Small intestine (tissue), 7 donors: Measurements from ENCODE around the gene GPR6. TPM values are rescaled to one million over a fixed set of nuclear protein-coding genes. Genes with fewer than 3 reads are reported as not detected.

Experiments used
- DNase-seq, 2 donors: peaks; one replicate each; pipeline versions ENCODE4 v3.0.0 to v3.0.0-alpha.2; 2013
- FAIRE-seq: peaks from 2 replicates; lab custom pipeline; 2012; peaks lifted over from hg19 to GRCh38; lab: Jason Lieb, UNC
- H3K27ac ChIP-seq, 3 donors: one replicate each; pipeline ENCODE4 v1.5.1; 2013; ENCODE audit warnings: low read length in 2 of 3, mild to moderate bottlenecking in 2 of 3, control low read depth in 1 of 3, inconsistent platforms in 1 of 3, low read depth in 1 of 3, moderate library complexity in 1 of 3
- H3K27me3 ChIP-seq, 3 donors: one replicate each; pipeline ENCODE4 v1.6.1; 2013; ENCODE audit warnings: low read length in 3 of 3, inconsistent platforms in 1 of 3; ENCODE audit not compliant: control insufficient read depth in 3 of 3, insufficient read depth in 3 of 3
- H3K36me3 ChIP-seq, 3 donors: one replicate each; pipeline ENCODE4 v1.6.1; 2013; ENCODE audit warnings: low read length in 3 of 3, inconsistent platforms in 1 of 3, low read depth in 1 of 3, mild to moderate bottlenecking in 1 of 3, moderate library complexity in 1 of 3; ENCODE audit not compliant: control insufficient read depth in 3 of 3, insufficient read depth in 2 of 3
- H3K4me1 ChIP-seq, 3 donors: one replicate each; pipeline ENCODE4 v1.6.1; 2013; ENCODE audit warnings: low read length in 2 of 3, inconsistent platforms in 1 of 3, low read depth in 1 of 3, mild to moderate bottlenecking in 1 of 3, moderate library complexity in 1 of 3; ENCODE audit not compliant: control insufficient read depth in 3 of 3, insufficient read depth in 2 of 3
- H3K4me3 ChIP-seq, 3 donors: one replicate each; pipeline ENCODE4 v1.5.1; 2013; ENCODE audit warnings: low read length in 3 of 3, control low read depth in 1 of 3, inconsistent platforms in 1 of 3, low read depth in 1 of 3, mild to moderate bottlenecking in 1 of 3, moderate library complexity in 1 of 3
- H3K9me3 ChIP-seq, 2 donors: one replicate each; pipeline ENCODE4 v1.6.1; 2013; ENCODE audit warnings: low read depth in 1 of 2, low read length in 1 of 2; ENCODE audit not compliant: control insufficient read depth in 2 of 2, insufficient read depth in 1 of 2
- WGBS, 3 donors: extraction: QIAGEN DNeasy Blood & Tissue Kit; methylation state at CpG; one replicate each; pipeline ENCODE4 v1.1.7; 2013; 5-methylcytosine and 5-hydroxymethylcytosine counted together
- polyA plus RNA-seq, 4 donors: library from polyadenylated mRNA; stranded (reverse) in 3 of 4; unstranded in 1 of 4; fragments of 200-250 nt in 3 of 4; fragments of 120-200 nt in 1 of 4; gene quantifications; one replicate each; pipeline versions ENCODE4 v1.2.1 to v1.2.3, GENCODE V29; 2013
- donor health status: healthy with polysubstance abuse.
- donor health status: control.
- donor health status: control.
- donor health status: Bipolar disorder and iron deficiency.
- donor health status: healthy.

The GPR6 gene
- polyA plus RNA-seq, 4 donors, result 0.04 TPM; not detected in 3

GRCh38 chr6:110015206-110015605 lies 37.1 kb downstream of the GPR6 start:
- H3K36me3 ChIP-seq, result no peaks in the 10 kb centered on the region
- WGBS, 3 donors, result 65 to 80% (median 67%) methylated on average over 9 of the region's 9 CpGs
- H3K9me3 ChIP-seq, result no peaks in the 10 kb centered on the region
- no peaks in the 10 kb centered on the region for H3K4me1 ChIP-seq
- H3K27ac ChIP-seq, result no peak overlapping the region
- FAIRE-seq, result no peak
- no peak overlapping the region for H3K4me3 ChIP-seq
- peaks cover 0 to 8% (median 0%) of the 10 kb centered on the region in 3 donors for H3K27me3 ChIP-seq
- no peak for DNase-seq

- Histone ChIP-seq H3K36me3 (no peaks in the 10 kb centered on the region), H3K27me3 (peaks cover 0 to 8% (median 0%) of the 10 kb centered on the region in 3 donors), H3K4me3 (no peak overlapping the region), H3K9me3 (no peaks in the 10 kb centered on the region), H3K4me1 (no peaks in the 10 kb centered on the region), H3K27ac (no peak overlapping the region)
- 58 to 81% (median 81%) methylated on average over 6 of the region's 6 CpGs for WGBS, 3 donors
- DNase-seq, result no peak
- FAIRE-seq, result no peak
These were observed 39.2 kb downstream of the GPR6 start for GRCh38 chr6:110017306-110017705.

DNA sequence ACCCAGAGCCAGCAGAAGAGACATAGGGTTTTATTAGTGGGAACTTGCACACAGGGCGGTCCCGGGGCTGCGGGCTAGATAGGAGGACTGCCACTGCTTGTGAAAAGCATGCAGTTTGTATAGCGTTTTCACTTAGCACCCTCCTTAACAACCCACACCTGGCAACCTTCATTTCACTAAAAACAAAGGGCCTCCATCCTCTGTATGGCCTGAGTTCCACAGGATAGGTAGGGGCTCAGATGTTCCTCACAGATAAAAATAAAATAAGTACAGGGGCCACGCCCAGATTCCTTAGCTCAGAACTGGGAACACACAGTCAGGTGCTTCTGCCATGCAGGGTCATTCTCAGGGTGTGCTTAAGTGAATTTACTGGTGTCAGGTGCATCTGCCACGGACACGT lies 39.8 kb downstream of the GPR6 start:
- H3K4me3 ChIP-seq, result no peak overlapping the region
- WGBS, 3 donors, result 51 to 81% (median 65%) methylated on average over 7 of the region's 7 CpGs
- no peaks in the 10 kb centered on the region for H3K9me3 ChIP-seq
- peaks cover 0 to 8% (median 0%) of the 10 kb centered on the region in 3 donors for H3K27me3 ChIP-seq
- no peak for FAIRE-seq
- no peak overlapping the region for H3K27ac ChIP-seq
- DNase-seq, result no peak
- no peaks in the 10 kb centered on the region for H3K4me1 ChIP-seq
- no peaks in the 10 kb centered on the region for H3K36me3 ChIP-seq

DNA sequence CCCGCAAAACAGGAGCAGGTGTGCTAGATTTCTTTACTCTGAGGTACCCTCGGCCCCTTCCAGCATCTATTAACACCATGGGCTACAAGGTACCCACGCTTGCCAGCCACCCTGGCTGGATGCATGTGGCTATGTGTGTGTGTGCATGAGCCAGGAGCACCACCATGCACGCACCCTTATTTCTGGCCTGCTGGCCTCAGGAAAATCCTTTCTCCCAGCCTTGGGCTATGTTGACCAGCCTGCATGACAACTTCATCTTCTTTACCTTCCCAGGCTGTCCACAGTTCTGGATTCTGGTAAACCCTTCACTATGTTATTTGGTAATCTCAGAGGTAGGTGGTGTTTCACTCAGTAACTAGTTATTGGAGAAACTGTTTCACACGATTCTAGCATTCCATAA lies 40.4 kb downstream of the GPR6 start:
- FAIRE-seq (no peak), DNase-seq (no peak)
- Histone ChIP-seq H3K4me3 (no peak overlapping the region), H3K9me3 (no peaks in the 10 kb centered on the region), H3K27me3 (peaks cover 0 to 7% (median 2%) of the 10 kb centered on the region in 3 donors), H3K4me1 (no peaks in the 10 kb centered on the region), H3K36me3 (no peaks in the 10 kb centered on the region), H3K27ac (no peak overlapping the region)
- 59 to 84% (median 67%) methylated on average over 5 of the region's 5 CpGs for WGBS, 3 donors

DNA sequence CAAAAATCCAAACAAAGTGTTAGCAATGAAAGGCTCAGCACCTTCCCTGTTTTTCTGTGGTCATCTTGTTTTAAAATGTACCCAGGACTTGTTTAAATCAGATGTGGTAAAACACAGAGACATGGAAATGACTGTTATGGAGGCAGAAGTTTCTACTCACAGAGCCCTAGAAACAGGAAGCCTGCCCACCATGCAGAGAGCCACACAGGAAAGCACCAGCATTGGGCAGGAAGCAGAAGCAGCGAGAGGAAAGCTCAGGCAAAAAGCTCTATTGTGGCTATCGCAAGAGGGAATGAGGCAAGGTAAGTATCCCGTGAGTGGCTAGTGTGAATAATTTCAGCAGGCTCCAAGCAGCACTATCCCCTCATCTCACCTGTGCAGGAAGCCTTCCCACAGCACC lies 42.8 kb downstream of the GPR6 start:
- no peaks in the 10 kb centered on the region for H3K4me1 ChIP-seq
- FAIRE-seq (no peak), DNase-seq (no peak)
- H3K27me3 ChIP-seq, result peaks cover 0 to 5% (median 2%) of the 10 kb centered on the region in 3 donors
- WGBS, 3 donors, result 45 to 65% (median 46%) methylated on average over 3 of the region's 3 CpGs
- H3K4me3 ChIP-seq, result no peak overlapping the region
- peaks cover 0 to 5% of the 10 kb centered on the region in 2 donors for H3K9me3 ChIP-seq
- no peak overlapping the region for H3K27ac ChIP-seq
- H3K36me3 ChIP-seq, result no peaks in the 10 kb centered on the region

GRCh38 chr6:110029144-110029543 lies 51.0 kb downstream of the GPR6 start:
- FAIRE-seq (no peak), DNase-seq (no peak)
- Histone ChIP-seq H3K4me3 (no peak overlapping the region), H3K36me3 (no peaks in the 10 kb centered on the region), H3K4me1 (no peaks in the 10 kb centered on the region), H3K9me3 (peaks cover 0 to 5% of the 10 kb centered on the region in 2 donors), H3K27ac (no peak overlapping the region), H3K27me3 (no peaks in the 10 kb centered on the region)
- WGBS, 3 donors, result 67 to 76% (median 71%) methylated on average over 1 of the region's 1 CpG

Other genes with a start within 250 kb of the GPR6 start
- gene WASF1, start 201.4 kb downstream of the GPR6 start, polyA plus RNA-seq, result 1 to 10 TPM in 3 of 4 donors, under 1 TPM in 1; 0.89 to 4.7 (median 2.8) TPM
- gene CDC40, start 202.1 kb downstream of the GPR6 start, polyA plus RNA-seq, result 10 to 100 TPM in 3 of 4 donors, 1 to 10 TPM in 1; 8.9 to 19.1 (median 13.2) TPM